ENCODE results near the gene EXOSC2.
A peak's percentile ranks its signal among the peaks of the same experiment; 100 is the strongest.
"Not testable (repeated sequence)": the region's sequence is repeated elsewhere in the genome, so short reads cannot be mapped to it uniquely, and the experiment has no call there.

EXOSC2 gene

DNA sequence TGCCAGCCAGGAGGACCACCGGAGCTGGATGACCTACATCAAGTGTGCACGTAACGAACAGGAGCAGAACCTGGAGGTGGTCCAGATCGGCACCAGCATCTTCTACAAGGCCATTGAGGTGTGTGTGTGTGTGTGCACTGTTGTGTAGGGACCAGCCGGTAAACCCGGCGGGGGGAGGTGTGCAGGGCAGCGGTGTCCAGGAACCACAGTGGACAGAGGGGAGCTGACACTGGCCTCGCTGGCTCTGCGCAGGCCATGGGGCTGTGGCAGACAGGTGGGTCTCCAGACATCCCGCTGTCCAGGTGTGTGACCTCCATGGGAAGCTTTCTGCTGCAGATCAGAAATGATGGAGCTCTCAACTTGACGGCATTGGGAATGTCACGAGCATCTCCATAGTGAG is 25.4 kb upstream of the EXOSC2 start:
- DNase-seq (ENCODE audit: low spot score) = no peak

DNA sequence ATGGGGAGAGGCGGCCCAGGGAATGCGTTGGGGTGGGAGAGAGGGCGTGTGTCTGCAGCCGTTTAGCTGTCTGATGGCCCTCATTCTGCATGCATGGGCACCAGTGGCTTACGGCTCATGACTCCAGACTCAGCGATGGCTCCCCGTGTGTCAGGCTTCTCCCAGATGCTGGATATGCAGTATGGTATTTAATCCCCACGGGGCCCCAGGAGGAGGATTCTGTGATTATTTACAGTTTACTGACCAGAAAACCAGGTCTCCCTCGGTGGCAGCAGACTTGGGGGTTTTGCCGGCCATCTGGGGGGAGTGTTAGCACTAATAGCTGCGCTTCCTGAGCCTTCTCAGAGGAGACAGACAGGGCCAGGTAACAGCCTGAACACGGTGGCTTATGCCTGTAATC is 24.9 kb upstream of the EXOSC2 start:
- no peak for DNase-seq (ENCODE audit: low spot score)

DNA sequence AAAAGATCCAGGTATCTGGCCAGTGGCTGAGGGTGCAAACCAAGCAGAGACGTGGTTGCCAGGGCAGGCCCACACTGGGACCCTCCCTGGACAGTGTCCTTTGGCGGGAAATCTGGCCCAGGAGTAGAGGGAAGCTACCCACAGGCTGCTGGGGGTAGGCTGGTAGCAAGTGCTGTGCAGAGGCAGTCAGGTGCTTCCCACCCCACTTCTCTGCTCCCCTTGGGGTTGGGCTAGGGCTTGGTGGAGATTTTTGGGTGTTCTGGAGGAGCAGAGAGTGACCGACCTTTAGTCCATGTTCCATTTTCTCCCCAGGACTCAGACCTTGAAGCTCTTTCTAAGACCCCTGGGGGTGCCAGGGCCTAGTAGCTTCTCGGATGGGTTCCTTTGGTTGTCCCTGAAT is 23.6 kb upstream of the EXOSC2 start:
- no peak for DNase-seq (ENCODE audit: low spot score)

DNA sequence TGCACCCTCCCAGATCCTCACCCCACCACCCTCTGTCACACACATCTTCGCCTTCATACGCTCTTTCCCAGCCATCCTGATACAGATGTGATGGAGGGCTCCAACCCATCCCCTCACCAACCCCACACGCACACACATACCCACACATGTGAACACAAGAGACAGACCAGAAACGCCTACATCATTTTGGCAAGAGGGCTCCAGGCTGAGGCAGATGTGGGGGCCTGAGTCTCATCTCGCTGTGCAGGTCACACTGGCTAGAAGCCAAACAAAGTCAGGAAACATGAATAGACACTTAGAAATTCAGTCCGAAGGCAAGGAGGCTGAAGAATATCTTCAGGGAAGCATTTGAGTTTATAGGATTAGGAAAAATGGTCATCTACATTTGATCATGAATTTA is 22.9 kb upstream of the EXOSC2 start:
- DNase-seq (ENCODE audit: low spot score) = no peak

DNA sequence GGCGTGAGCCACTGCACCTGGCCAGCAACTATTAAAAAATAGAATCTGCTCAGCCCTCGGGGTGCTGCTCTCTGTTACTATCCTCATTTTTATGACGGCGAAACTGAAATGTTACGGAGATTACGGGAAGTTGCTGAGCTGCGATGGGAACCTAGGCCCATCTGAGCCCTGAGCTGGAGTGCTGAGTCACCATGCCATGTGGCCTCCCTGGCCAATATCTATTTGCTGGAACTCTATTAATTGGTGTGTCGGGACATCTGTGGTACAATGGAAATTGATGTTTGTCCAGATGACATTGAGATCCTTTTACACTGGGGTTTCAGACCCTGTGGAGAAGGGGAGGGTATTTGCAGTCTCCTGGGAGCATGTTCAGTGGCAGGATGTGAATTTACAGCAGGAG is 21.1 kb upstream of the EXOSC2 start:
- no peak for DNase-seq (ENCODE audit: low spot score)

DNA sequence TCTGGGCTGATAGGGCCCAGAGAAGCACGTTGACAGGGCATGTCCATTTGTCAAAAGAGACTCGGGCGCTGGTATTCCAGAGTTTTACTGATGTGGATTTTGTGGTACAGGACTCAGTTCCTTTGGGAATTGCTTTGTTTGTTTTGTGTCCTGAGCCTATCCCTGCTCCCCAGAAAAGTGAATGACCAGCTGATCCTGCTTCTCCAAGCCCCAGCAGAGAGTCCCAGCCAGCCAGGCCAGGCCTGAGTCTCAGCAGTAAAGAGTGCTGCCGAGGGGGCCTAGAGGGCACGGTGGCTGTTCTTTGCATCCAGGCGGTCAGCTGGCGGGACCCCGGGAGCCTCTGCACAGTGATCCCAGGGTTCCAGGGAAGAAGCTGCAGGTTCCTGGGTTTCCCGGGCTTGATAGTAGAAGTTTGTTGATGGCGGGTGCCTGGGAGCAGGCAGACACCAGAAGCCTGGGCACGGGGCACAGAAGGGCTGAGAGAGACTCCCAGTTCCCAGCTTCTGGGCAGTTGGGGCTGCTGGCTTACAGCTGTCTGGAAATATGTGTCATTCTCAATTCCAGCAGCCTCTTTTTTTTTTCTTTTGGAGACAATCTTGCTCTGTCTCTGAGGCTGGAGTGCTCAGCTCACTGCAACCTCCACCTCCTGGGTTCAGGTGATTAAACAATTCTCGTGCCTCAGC is 20.5 kb upstream of the EXOSC2 start:
- DNase-seq (ENCODE audit: low spot score) = no peak

DNA sequence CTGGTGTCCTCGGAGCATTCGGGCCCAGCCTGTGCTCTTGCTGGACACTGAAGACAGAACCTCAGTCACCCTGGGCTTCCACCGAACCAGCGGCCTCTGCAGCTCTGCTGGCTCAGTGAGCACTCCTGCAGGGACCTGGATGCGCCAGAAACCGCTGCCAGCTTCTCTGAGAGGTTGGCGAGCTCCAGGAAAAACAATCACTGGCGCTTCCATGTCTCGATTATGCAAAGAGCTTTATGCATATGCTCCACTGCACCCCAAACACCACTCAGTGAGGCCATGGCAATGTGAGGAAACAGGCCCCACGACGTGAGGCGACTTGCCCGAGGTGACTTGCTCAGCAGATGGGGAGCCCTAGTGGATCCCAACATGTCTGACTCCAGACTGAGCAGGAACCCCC is 18.2 kb upstream of the EXOSC2 start:
- DNase-seq (ENCODE audit: low spot score) = no peak

DNA sequence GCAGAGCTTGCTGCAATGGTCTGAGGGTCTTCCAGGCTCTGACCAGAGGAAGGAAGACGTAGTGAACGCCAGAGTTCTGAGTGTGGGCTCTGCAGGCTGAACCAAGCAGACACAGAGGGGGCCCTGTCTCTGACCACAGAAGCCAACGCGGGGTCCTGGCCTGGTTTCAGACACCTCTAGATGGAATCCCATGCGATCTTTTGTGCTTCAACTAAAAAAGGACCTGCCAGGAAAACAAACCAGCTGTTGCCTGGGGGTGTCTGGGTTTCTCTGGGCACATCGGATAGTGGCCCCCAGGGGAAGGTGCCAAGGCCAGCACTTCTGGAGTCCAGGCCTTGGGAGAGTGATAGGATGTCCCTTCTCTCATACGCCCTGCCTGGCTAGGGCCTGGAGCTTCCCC is 16.3 kb upstream of the EXOSC2 start:
- DNase-seq (ENCODE audit: low spot score) = no peak

DNA sequence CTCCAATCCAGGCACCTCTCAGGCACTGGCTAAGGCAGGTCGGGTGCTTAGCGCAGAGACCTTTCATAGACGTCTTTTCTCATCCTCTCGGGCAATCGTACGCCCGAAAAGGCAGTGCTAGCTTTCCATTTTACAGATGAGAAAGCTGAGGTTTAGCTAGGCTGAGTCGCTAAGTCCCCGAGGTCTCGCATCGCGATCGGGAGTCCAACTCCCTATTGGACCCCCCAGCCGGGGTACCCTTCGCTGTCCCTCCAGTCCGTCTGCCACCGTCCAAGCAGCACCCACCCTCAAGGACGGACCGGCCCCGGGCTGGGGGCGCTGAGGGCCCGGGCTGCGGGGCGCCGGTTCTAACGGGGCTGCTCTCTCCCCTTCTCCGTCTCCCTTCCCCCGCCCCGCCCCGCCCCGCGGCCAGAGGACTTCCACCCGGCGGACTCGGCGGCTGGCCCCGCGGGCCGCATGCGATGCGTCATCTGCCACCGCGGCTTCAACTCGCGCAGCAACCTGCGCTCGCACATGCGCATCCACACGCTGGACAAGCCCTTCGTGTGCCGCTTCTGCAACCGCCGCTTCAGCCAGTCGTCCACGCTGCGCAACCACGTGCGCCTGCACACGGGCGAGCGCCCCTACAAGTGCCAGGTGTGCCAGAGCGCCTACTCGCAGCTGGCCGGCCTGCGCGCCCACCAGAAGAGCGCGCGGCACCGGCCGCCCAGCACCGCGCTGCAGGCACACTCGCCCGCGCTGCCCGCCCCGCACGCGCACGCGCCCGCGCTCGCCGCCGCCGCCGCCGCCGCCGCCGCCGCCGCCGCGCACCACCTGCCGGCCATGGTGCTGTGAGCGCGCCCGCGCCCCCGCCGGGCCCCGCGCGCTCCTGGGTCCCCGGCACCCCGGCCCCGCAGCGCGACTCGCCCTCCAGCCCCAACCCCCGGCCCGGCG is 12.5 kb upstream of the EXOSC2 start:
- DNase-seq (ENCODE audit: low spot score) = no peak

DNA sequence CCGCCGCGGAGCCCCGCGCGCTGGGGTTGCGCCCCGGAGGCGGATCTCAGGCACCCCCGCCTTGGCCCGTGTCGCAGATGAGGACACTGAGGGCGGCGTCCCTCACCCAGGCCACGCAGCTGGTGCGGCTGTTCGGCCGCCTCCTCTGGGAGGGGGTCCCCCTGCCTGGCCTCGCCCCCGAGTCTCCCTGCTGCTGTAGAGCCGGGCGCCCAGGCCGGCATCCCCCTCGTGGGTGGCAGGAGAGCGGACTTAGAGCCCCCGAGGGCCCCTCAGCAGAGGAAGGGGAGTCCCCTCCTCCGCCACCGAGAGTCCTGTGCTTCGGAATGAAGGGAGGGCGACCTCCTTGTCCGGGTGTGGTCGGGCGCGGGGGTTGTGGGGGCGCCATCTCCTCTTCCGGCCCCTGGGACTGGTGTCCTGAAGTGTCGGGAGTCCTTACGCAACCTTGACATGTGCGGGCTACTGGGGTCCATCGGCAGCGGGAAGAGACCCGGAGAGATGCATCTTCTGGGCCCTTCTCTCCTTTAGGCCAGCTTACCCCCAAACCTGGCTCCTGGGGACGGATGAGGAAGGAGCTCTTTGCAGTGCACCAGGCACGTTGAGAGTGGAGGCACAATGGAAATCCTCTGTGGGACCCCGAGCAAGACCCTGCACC is 11.7 kb upstream of the EXOSC2 start:
- DNase-seq (ENCODE audit: low spot score) = no peak

DNA sequence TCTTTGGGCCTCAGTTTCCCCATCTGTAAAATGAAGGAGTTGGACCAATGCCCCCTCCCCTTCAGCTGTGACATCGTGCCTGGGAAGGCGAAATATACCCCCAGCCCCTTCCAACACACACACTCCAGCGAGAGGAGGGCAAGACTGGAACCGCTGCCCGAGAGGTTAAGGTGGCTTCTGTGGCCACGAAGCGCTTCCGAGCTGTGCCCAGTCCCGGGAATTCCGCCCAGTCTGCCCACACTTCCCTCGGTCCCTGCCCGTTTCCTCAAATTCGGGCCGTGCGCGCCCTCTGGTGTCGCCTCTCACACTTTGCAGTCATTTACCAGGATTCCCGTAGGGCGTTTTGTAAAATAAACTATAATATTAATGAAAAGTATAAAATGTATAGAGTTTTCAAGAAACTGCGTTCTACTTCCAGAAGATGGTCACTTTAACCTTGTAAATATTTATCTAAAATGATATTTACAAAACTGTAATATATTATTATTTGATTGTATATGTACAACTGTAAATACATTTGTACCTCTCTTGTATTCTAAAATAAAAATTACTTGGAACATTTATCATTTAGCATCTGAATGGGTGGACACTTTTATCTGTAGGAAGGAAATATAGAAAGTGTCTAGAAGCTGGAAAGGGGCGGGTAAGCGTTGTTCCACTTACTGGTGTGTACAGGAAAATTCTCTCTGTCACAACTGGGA is 11.0 kb upstream of the EXOSC2 start:
- peak; percentile 74 for DNase-seq (ENCODE audit: low spot score)

DNA sequence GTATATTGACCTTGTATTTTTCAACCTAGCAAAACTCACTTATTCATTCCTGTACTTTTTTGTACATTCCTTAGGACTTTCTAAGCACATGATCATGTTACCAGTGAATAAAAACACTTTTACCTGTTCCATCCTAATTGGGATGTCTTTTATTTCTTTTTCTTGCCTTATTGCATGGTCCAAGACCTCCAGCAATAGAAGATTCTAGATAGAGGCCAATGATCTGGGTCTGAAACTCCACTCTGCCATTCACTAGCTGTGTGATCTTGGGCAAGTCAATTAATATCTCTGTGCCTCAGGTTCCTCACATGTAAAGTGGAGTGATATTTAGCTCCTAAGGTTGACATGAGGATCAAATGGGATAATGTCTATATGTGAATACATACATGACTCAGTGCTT is 8.5 kb upstream of the EXOSC2 start:
- no peak for DNase-seq (ENCODE audit: low spot score)

DNA sequence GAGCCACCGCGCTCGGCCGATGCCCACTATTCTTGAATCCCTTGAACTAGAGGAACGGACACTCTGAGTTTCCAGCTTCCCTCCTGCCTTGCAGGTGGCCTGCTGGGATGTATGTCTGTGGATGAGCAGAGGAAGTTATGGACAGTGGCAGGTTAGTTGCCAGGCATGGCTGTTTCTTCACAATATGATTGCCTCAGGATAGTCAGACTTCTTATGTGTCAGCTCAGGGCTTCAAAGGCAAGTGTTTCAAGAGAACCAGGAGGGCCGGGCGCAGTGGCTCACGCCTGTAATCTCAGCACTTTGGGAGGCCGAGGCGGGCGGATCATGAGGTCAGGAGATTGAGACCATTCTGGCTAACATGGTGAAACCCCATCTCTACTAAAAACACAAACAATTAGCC is 7.6 kb upstream of the EXOSC2 start:
- not testable (repeated sequence) for DNase-seq (ENCODE audit: low spot score)

DNA sequence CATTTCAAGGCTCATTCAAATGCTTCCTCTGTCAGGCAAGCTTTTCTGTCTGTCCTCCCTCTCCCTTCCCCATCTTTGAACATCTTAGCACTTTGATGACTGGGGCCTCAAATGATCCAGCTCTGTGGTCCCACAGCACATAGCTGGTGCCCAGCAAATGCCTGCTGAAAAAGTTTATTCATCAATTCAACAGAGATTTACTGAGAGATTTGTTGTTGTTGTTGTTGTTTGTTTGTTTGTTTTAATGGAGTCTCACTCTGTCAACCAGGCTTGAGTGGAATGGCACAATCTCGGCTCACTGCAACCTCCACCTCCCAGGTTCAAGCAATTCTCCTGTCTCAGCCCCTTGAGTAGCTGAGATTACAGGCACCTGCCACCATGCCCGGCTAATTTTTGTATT is 6.0 kb upstream of the EXOSC2 start:
- no peak for DNase-seq (ENCODE audit: low spot score)

DNA sequence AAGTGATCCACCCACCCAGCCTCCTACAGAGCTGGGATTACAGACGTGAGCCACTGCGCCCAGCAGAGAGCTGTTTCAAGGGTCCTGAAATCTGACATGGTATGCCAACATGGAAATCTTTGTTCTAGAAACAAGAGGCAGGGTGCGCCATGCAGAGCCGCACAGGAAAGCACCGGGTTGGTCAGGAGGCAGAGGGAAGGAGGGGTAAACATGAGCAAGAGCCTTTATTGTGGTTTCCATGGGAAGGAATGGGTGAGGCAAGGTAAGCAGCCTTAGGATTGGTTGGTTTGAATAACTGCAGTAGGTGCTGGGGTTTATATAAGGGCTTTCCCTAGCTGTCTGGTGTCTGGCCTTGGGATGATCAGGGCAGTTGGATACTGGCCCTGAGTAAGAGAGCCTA is 5.5 kb upstream of the EXOSC2 start:
- DNase-seq (ENCODE audit: low spot score) = no peak

DNA sequence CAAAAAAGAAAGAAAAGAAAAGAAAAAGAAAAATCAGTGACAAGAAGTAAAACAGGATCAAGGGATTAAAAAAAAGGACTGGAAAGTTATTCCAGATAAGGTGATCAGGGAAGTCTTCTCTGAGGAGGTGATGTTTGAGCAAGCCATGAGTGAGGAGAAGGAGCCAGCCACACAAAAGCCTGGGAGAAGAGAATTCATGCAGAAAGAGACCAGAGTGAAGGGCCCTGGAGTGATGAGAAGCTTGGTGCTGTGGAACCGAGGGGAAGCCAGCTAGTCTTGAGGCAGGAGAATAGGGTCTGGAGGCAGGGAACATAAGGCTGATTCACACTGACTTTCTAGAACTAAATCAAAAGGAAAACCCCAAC is 4.0 kb upstream of the EXOSC2 start:
- no peak for DNase-seq (ENCODE audit: low spot score)

DNA sequence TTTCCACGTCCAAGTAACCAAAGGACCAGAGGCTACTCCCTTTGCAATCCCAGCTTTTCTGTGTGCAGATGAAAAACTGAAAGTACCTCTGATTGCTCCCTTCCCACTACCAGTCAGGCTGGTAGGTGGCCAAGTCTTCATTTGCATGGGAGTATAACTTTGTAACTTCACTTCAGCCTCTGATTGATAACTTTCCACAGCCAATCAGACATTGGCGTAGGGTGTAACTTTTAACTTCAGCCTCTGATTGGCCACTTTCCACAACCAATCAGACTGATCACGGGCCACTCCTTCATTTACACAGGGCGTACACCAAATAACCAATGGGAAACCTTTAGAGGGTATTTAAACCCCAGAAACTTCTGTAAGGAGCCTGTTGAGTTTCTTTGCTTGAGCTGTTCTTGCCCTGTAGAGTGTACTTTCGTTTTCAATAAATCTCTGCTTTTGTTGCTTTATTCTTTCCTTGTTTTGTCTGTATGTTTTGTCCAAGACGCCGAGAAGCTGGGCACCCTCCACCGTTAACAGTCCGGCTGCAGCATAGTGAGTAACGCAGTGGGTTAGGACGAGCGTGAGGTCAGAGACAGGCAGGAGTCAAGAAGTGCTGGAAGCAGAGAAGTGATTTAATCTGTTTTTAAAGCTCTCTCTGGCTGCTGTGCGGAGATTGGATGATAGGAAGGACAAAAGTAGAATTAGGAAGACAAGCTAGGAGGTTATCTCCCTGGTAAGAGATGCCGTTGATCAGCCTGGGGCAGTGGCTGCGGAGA is 3.5 kb upstream of the EXOSC2 start:
- DNase-seq (ENCODE audit: low spot score) = peak; percentile 69

DNA sequence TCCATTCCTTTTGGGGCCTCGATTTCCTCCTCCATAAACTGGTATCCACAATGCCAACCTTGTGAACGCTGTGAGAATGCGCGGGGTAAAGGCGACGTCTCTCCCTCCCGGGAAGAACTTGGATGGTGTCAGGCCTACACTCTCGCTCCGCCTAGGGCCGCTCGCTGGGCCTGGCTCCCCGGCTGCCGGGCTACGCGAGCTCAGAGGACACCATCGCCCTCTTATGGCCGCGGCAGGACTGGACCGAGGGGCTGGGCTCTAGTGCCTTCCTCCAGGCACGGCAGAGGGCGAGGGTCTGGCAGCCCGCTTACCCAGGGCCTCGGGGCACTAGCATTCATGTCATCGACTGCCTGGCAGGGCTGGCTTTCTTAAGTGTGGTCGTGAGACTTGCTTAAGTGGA is 1.3 kb upstream of the EXOSC2 start:
- DNase-seq (ENCODE audit: low spot score) = no peak

DNA sequence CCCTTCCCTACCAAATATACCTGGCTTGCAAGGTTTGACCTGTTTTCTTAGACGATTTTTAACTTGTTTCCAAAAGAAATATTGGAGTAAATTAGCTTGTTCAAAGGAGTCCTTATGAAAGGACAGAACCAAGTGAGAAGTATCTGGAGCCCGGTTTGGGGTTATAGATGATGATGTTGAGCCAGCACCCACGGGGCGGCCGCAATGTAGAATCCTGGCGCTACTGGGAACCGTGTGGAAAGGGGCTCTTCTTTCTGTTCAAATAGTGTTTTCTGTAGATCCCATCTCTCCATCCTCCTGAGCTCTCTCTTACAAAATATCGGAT is 517 bp upstream of the EXOSC2 start:
- DNase-seq (ENCODE audit: low spot score) = no peak

DNA sequence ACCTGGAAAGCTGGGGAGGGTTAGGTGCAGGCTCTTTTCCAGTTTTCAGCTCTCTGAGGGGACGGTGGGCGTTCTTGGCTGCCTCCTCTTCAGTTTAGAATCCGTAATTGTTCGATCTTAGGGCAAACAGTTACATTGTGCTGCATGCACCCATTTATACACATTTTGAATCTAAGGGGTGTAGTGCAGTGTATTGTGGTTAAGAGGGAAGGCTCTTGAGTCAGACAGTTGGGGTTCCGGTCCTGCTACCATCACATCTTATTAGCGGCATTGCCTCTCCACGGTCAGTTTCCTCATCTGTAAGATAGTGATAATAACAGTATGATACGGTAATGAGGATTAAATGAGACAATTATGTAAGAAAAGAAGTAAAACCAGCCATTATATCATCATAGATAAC is 625 bp downstream of the EXOSC2 start:
- DNase-seq (ENCODE audit: low spot score) = no peak

DNA sequence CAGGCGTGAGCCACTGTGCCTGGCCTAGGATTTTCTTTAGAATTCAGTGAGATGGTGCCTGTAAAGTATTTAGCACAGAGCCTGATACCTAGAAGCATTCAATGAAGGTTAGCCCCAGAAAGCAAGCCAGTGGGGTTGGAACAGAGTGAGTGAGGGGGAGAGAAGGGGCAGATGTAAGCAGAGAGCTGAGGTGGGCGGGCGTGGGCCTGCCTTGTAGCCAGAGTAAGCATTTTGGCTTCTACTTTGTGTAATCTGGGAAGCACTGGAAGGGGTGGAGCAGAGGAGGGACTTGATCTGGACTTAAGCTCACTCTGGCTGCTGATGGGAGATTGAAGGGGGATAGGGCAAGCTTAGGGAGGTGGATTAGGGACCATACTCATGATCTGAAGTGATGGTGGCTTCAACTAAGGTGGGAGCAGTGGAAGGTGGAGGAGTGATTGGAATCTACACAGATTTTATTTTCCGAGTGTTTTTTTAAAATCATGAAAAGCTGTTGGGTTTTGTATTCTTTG is 2.6 kb downstream of the EXOSC2 start:
- DNase-seq (ENCODE audit: low spot score) = no peak

DNA sequence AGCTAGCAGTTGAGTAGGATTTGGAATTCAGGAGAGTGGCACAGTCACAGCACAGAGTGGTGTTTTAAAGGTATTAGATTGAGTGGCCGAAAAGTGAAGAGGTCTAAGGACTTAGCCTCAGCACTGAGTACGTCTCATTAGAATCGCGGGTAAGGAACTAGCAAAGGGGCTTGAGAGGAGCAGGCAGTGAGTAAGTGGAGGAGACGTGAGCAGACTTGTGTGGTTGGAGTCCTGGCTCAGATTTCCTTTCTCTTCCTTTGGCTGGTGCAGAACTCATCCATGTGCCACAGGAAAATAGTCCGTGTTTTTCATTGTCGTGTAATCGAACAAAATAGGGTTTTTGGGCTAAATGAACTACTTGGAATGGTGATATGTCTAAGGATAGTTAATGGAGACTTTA is 3.4 kb downstream of the EXOSC2 start:
- no peak for DNase-seq (ENCODE audit: low spot score)

Measured in putamen (tissue), 1 donor.